Upper lobe of left lung (tissue), 6 donors: ENCODE data around the gene AHSA1. TPM values are rescaled to one million over a fixed set of nuclear protein-coding genes. Genes with fewer than 3 reads are reported as not detected.
A peak's percentile ranks its signal among the peaks of the same experiment; 100 is the strongest.

ENCODE experiments used
- ATAC-seq, 2 donors: fragments of 200-7000 bp; cut with Tn5 transposase; one replicate each; pipeline ENCODE4 v1.9.1; 2022; ENCODE audit warnings: mild to moderate bottlenecking in 2 of 2, moderate library complexity in 2 of 2; ENCODE audit not compliant: low FRiP score in 2 of 2
- DNase-seq, 2 donors: peaks; one replicate each; pipeline ENCODE4 v3.0.0-alpha.2; 2019 to 2020
- H3K27ac ChIP-seq, 4 donors: fragments of 200-600 bp; sonication (generic); one replicate each; pipeline ENCODE4 v1.5.1; 2016 to 2019
- H3K27me3 ChIP-seq, 4 donors: fragments of 200-600 bp; sonication (generic); one replicate each; pipeline ENCODE4 v1.5.1; 2017 to 2019
- H3K36me3 ChIP-seq, 4 donors: fragments of 200-600 bp; sonication (generic); one replicate each; pipeline ENCODE4 v1.5.1; 2016 to 2019
- H3K4me1 ChIP-seq, 4 donors: fragments of 200-600 bp; sonication (generic); one replicate each; pipeline ENCODE4 v1.5.1; 2018 to 2019
- H3K4me3 ChIP-seq, 4 donors: fragments of 200-600 bp; sonication (generic); one replicate each; pipeline ENCODE4 v1.5.1; 2017 to 2019; ENCODE audit warnings: mild to moderate bottlenecking in 2 of 4, moderate library complexity in 1 of 4
- H3K9me3 ChIP-seq, 4 donors: fragments of 200-600 bp; sonication (generic); one replicate each; pipeline ENCODE4 v1.5.1; 2018 to 2019
- CTCF ChIP-seq, 6 experiments: fragments of 450-650 bp in 4 of 6; fragments of 200-600 bp in 2 of 6; sonication (generic) in 2 of 6; IDR thresholded peaks; one replicate each; pipeline ENCODE4 v1.5.1; 2016 to 2019; ENCODE audit warnings: antibody characterized with exemption in 6 of 6
- EP300 ChIP-seq, 4 donors: sonication (generic); formaldehyde crosslinking; IDR thresholded peaks; one replicate each; pipeline ENCODE4 v1.5.1; 2017; ENCODE audit warnings: antibody characterized with exemption in 4 of 4, control low read depth in 2 of 4
- POLR2A ChIP-seq, 4 donors: fragments of 450-650 bp; IDR thresholded peaks; one replicate each; pipeline ENCODE4 v1.5.1; 2016 to 2017; ENCODE audit warnings: antibody characterized with exemption in 4 of 4, mild to moderate bottlenecking in 2 of 4
- POLR2AphosphoS5 ChIP-seq, 2 donors: sonication (generic); formaldehyde crosslinking; IDR thresholded peaks; one replicate each; pipeline ENCODE4 v1.5.1; 2017; ENCODE audit warnings: antibody characterized with exemption in 2 of 2
- WGBS, 2 donors: methylation state at CpG; one replicate each; pipeline ENCODE4 v1.1.5; 2017 to 2018; 5-methylcytosine and 5-hydroxymethylcytosine counted together
- total RNA-seq, 6 donors: library from RNA; depleted of rRNA in 4 of 6; stranded (reverse); fragments of >200 nt in 4 of 6; gene quantifications; one replicate each; pipeline versions ENCODE4 v1.1.0 to v1.2.1, GENCODE V29; 2016 to 2021
- donor health status: DM: no; HTN: no; CAD: no; lungs with moderate emphysema.
- donor health status: DM: no; HTN: yes; CAD: no; lungs with severe emphysema.

AHSA1 gene
- total RNA-seq, 6 donors from 2014 or later, result 41.9 to 110 (median 93.3) TPM

DNA sequence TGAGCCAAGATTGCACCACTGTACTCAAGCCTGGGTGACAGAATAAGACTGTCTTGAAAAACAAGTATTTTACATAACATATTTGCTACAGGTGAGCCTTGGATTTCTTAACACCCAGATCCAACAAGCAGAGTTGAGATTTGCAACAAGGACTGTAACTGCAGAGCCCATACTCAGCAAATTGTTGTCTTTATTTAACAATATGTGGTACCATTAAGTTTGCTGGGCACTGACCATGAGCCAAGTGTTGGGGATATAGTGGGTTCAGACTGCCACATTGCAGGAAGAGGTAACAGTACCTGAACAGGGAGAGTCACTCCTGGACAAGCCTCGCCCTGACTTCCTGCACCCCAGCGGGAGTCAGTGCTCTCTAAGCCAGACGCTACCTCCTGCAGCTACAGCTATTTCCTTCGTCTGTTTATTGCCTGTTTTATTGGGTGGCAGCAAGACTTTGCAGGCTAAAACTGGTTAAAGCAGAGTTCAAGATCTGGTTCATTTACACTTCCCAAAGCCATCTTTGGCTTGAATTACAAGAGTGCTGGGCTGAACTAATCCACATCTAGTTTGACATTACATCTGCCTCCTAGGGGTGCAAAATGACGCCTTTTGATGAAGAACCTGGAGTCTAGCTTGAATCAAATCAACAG, 12.5 kb downstream of the AHSA1 start:
- H3K27me3 ChIP-seq, result no peaks in the 10 kb centered on the region
- no peak for DNase-seq
- WGBS, 2 donors, result 87 to 94% methylated on average over 5 of the region's 5 CpGs

GRCh38 chr14:77473921-77474320, 16.0 kb downstream of the AHSA1 start:
- WGBS, 2 donors, result 65 to 66% methylated on average over 5 of the region's 5 CpGs
- TF ChIP-seq EP300 (IDR thresholded peaks at IDR 0.05), result no peak
- TF ChIP-seq POLR2A (IDR thresholded peaks at IDR 0.05), result no peak
- TF ChIP-seq POLR2AphosphoS5 (IDR thresholded peaks at IDR 0.05), result no peak
- TF ChIP-seq CTCF (IDR thresholded peaks at IDR 0.05), result no peak
- H3K27me3 ChIP-seq, result no peaks in the 10 kb centered on the region
- H3K4me3 ChIP-seq, result no peak overlapping the region
- no peak overlapping the region for H3K27ac ChIP-seq
- DNase-seq (no peak), ATAC-seq (no peak)
- peaks cover 5 to 11% (median 7%) of the 10 kb centered on the region in 4 donors for H3K36me3 ChIP-seq
- H3K4me1 ChIP-seq, result no peaks in the 10 kb centered on the region
- H3K9me3 ChIP-seq, result no peaks in the 10 kb centered on the region

More for the DNA sequence above, 12.5 kb downstream of the AHSA1 start:
- no peaks in the 10 kb centered on the region for H3K4me1 ChIP-seq
- H3K36me3 ChIP-seq, result peaks cover 31 to 46% (median 39%) of the 10 kb centered on the region in 4 donors
- TF ChIP-seq POLR2A (IDR thresholded peaks at IDR 0.05) (no peak), EP300 (IDR thresholded peaks at IDR 0.05) (no peak)
- no peak overlapping the region for H3K4me3 ChIP-seq
- ATAC-seq, result no peak
- H3K9me3 ChIP-seq, result no peaks in the 10 kb centered on the region
- no peak overlapping the region for H3K27ac ChIP-seq

DNA sequence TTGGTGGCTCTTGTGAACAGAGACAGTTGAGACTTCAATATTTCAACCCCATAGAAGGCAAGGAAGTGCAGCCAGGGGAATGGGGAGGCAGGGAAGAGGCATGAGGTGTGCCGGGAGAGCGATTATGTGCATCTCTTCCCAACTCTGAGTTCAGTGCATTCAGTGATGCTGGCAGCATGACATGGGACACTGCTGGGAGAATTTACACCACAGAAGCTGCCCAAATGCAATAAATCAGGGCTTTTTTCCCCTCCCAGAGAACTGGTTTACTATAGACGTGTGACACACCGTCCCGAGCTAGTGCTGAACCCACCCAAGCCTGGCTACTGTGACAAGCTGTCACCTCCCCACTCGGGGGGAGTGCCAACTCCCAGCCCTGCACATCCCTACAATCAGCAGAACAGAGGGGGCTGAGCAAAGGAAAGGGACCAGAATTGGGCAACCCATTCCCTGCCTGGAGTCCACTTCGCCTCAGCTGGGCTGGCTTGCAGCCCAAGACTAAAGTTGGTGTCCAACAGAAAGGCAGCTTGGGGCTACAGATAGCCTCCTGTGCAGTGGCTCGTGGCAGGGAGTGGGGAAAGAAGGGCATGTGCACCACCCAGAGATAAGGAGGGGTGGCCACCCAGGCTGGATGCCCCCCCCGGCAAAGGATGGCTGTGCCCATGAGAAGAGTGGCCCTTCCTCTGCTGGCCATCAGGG, 16.7 kb downstream of the AHSA1 start:
- Histone ChIP-seq H3K27ac (no peak overlapping the region), H3K4me3 (no peak overlapping the region), H3K27me3 (no peaks in the 10 kb centered on the region), H3K4me1 (no peaks in the 10 kb centered on the region), H3K36me3 (peaks cover 0 to 4% (median 1%) of the 10 kb centered on the region in 4 donors), H3K9me3 (no peaks in the 10 kb centered on the region)
- DNase-seq, result no peak
- WGBS, 2 donors, result 65 to 76% methylated on average over 6 to 9 of the region's 9 CpGs
- no peak for TF ChIP-seq POLR2AphosphoS5 (IDR thresholded peaks at IDR 0.05)
- no peak for TF ChIP-seq CTCF (IDR thresholded peaks at IDR 0.05)
- no peak for TF ChIP-seq POLR2A (IDR thresholded peaks at IDR 0.05)
- no peak for TF ChIP-seq EP300 (IDR thresholded peaks at IDR 0.05)
- no peak for ATAC-seq

DNA sequence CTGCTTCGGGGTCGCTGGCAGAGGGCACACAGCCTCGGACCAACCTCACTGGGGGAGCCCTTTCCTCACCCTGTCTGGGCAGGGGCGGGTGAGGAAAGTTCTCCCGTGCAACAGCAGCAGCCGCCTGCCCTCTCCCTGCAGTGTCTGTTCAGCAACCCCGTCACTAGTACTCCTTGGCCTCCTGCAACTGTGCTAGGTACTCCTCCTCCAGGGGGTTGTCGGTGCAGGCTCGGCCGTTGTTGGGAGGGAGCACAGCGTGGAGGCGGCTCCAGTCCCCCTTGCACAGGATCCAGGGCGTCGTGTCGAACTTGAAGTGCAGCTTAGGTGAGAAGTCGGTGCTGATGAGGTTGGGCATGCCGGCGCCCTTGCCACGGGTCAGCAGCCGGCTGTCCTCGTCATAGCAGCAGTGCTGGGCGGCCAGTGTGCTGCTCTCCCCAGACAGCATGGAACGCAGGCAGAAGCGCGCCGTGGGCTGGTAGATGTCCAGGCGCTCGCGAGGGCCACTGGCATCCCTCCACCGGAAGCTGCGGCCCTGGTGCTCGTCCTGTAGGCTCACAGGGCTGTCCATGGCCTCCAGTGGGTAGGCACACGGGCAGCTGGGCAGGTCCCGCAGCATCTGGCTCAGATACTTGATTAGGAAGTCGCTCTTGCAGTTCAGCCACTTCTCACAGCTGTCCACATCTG, 17.7 kb downstream of the AHSA1 start:
- H3K9me3 ChIP-seq, result no peaks in the 10 kb centered on the region
- H3K27me3 ChIP-seq, result no peaks in the 10 kb centered on the region
- H3K36me3 ChIP-seq, result no peaks in the 10 kb centered on the region
- H3K27ac ChIP-seq, result no peak overlapping the region
- no peaks in the 10 kb centered on the region for H3K4me1 ChIP-seq
- DNase-seq (peak in 1 of 2 donors; percentile 77), ATAC-seq (peak in 1 of 2 donors; percentile 6)
- WGBS, 2 donors, result 83 to 85% methylated on average over 27 to 35 of the region's 35 CpGs
- TF ChIP-seq POLR2AphosphoS5 (IDR thresholded peaks at IDR 0.05) (no peak), EP300 (IDR thresholded peaks at IDR 0.05) (no peak), CTCF (IDR thresholded peaks at IDR 0.05) (no peak), POLR2A (IDR thresholded peaks at IDR 0.05) (no peak)
- no peak overlapping the region for H3K4me3 ChIP-seq

DNA sequence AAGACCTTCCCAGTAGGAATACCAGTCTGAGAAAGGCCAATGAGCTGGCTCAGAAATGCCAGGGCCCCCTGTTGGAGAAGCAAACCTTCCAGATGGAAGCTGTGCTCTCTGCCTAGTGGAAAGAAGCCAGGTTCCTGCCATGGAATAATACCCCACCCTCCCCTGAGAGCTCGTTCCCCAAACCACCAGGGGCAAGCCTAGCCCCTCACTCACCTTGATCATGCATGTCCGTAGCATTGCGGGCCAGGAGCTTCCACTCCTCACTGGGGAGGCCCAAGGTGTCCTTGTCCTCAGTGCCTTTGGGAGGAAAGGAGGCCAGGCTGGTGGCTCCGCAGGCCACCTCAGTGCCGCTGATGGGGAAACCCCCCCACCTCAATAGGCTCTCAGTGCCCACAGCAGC, 20.1 kb downstream of the AHSA1 start:
- WGBS, 2 donors, result 91% methylated on average over 5 of the region's 5 CpGs; no CpG with 5 or more reads in 1 of the 2 donors
- Histone ChIP-seq H3K4me3 (no peak overlapping the region), H3K27ac (no peak overlapping the region), H3K27me3 (no peaks in the 10 kb centered on the region), H3K4me1 (no peaks in the 10 kb centered on the region), H3K36me3 (no peaks in the 10 kb centered on the region), H3K9me3 (no peaks in the 10 kb centered on the region)
- no peak for DNase-seq
- TF ChIP-seq EP300 (IDR thresholded peaks at IDR 0.05) (no peak), POLR2A (IDR thresholded peaks at IDR 0.05) (no peak), CTCF (IDR thresholded peaks at IDR 0.05) (no peak), POLR2AphosphoS5 (IDR thresholded peaks at IDR 0.05) (no peak)
- no peak for ATAC-seq
